HG03108 (cell line): ENCODE results near the gene GLE1.
"Not testable (repeated sequence)": the region's sequence is repeated elsewhere in the genome, so short reads cannot be mapped to it uniquely, and the experiment has no call there.

Experiments
- ATAC-seq: cut with Tn5 transposase; IDR thresholded peaks from one replicate; pipeline ENCODE4 v1.9.1; 2021; ENCODE audit warnings: moderate library complexity; ENCODE audit not compliant: unreplicated experiment

GLE1 gene

DNA sequence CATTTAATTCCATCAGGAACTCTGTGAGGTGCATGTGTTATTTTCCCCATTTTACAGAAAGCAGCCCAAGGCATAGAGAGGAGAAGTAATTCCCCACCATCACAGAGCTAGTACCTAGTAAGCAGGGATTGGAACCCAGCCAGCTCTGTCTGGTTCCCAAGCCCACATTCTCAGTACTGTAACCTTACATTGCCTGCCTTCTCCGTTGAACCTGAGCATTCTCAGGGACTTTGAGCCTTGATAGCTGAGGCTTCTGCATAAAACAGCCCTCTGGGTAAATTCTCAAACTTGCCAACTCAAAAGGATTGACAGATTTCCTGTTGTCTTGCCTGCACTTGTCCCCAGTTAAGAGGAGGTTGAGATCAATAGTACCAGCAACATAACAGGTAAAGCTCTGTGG lies 9.2 kb upstream of the GLE1 start:
- no peak for ATAC-seq

DNA sequence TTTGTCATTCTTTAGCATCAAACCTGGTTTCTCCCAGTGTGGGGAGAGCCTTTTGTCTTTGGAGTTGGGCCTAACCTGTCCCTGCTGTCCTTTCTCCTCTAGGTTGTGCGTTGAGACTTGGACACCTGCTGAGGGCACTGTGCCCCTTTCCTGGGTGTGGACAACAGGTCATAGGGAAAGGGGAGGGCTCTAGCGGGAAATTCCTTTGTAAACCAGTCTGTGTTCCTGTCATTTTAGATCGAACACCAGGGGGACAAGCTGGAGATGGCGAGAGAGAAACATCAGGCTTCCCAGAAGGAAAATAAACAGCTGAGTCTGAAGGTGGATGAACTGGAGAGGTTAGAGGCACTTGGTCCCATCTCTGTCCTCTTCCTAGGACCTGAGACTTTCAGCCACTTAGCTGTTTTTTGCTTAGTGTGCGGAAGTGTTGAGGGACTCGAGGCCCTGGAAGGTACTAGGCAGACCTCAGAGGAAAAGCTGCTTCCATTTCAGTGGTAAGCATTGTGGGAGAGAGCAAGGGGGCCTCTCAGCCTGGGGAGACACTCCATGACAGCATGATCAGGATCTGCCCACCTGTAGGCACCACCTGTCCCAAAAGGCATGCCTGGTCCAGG lies 8.6 kb upstream of the GLE1 start:
- no peak for ATAC-seq

DNA sequence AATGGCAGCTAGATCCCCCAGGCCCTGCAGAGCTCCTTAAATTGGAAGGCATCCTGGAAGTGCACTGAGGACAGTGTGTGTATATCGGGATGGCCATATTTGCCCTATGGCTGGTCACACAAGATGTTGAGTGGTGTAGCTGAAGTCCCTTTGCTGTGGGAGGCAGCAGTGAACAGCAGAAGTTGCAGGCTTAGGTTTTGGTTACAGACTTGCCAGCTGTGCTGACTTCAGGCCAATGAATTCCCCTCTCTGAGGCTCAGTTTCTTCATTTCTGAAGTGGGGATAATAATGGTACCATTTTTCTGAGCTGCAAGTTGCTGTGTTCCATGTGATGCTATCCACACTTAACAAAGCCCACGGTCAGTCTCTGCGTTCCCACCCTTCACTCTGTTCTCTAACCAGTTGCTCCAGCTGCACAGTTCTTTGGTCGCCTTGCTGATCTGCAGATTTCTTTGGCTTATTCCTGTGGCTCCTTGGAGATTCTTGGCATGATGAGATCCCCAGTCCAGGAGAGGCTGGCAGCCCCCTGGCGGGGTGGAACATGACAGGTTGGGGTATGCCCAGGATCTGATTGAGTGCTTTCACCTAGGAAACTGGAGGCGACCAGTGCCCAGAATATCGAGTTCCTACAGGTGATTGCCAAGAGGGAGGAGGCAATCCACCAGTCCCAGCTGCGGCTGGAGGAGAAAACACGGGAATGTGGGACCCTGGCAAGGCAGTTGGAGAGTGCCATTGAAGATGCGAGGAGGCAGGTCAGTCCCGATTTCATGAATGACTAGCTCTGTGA lies 6.5 kb upstream of the GLE1 start:
- ATAC-seq: no peak

DNA sequence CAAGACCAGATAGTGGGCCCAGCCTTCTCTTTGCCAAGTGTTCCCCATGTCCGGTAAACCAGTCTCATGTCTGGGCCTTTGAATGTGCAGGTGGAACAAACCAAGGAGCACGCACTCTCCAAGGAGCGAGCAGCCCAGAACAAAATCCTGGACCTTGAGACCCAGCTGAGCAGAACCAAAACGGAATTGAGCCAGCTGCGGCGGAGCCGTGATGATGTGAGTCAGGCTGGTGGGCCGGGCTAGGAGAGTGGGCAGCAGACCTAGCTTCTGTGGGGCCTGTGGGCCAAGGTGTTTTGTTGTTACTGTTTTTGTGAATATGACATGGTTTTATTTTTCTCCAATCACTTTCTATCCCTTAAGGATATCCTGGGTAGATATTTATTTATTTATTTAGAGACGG lies 5.6 kb upstream of the GLE1 start:
- ATAC-seq: no peak

DNA sequence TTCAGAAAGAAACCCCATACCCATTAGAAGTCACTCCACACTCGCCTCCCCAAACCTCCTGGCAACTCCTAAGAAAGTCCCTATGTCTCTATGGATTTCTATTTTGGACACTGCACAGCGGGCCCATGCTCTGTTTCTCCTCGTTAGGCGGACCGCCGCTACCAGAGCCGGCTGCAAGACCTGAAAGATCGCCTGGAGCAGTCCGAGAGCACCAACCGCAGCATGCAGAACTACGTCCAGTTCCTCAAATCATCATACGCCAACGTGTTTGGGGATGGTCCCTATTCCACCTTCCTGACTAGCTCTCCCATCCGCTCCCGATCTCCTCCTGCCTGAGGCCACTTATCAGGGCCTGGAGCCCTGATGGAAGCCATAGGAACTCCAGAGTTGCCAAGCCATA lies 4.6 kb upstream of the GLE1 start:
- no peak for ATAC-seq

DNA sequence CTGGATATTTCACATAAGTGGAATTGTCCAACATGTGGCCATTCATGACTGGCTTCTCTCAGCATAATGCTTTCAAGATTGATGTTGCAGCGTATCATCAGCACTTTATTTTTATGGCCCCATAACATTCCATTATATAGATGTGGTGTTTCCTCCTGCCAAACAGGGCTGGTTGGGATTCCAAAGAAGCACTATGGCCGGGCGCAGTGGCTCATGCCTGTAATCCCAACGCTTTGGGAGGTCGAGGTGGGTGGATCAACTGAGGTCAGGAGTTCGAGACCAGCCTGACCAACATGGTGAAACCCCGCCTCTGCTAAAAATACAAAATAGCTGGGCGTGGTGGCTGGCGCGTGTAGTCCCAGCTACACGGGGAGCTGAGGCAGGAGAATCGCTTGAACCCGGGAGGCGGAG lies 1.1 kb upstream of the GLE1 start:
- ATAC-seq: not testable (repeated sequence)

DNA sequence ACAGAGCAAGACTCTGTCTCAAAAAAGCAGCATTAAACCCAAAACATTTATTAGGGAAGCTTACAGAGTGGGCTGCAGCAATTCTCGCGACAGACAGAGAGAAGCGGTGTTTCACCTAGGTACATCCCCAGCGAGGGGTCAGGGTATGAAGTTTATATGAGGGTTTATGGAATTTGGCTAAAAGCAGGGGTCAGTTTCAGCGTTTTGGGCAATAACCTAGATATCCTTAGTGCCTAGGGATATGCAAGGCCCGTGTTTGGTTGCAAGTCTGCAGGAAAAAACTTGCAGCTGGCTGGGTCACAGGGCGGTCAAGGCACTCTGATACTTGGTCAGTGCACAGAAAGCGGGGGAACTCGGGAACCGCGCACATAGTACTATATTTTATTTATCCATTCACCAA lies 649 bp upstream of the GLE1 start:
- ATAC-seq: no peak

DNA sequence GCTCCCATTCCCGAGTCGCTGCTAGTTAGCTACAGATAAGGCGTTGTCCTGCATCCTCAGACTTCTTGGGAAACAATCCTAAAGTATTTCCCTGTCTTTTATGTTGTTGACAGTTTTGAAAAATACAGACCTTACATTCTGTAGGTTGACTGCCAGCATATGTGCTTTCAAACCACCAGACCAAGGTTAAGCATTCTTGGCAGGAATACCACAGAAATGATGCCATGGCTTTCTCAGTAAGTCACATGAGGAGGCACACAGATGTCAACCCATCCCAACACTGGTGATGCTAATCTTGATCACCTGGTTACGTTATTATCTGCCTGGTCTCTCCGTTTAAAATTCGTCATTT lies 871 bp downstream of the GLE1 start:
- no peak for ATAC-seq

DNA sequence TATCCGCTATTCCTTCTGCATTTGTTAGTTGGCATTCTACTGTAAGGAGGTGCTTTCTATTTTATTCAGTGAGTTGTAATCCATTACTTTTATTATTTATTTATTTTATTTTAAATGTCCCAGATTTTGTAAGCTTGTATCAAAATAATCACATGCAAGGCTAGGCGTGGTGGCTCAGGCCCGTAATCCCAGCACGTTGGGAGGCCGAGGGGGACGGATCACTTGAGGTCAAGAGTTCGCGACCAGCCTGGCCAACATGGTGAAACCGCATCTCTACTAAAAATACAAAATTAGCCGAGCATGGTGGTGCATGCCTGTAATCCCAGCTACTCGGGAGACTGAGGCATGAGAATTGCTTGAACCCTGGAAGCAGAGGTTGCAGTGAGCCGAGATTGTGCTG lies 1.4 kb downstream of the GLE1 start:
- ATAC-seq: not testable (repeated sequence)

DNA sequence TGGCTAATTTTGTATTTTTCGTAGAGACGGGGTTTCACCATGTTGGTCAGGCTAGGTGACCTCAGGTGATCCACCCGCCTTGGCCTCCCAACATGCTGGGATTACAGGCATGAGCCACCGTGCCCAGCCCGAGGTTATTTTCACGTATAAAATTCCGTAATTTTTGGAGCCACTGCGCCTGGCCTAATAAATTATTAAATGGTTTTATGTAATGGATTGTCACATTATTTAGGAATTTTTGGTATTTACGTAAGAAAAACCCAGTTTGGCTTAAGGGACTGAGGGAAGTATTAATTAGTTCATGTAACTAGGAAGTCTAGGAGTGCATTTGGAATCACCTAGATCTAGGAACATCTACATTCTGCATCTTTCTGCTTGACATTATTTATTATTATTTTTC lies 8.3 kb downstream of the GLE1 start:
- ATAC-seq: no peak

DNA sequence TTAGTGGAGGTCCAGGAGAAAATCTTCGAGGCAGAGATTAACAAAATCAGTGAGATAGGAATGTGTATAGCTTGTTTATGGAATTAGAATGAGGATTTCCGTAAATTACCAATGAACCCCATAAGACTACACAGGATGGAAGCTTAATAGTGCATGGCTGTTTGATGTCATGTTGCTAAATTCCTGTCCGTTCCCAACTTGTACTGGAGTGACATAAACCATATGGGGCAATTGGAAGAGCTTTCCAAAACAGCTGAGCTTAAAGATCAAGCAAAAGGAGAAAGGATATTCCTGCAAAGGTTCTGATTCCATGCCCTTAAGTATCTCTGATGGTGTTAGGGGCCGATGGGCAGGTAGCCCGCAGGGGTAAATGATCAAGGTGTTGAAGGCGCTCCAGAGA lies 17.4 kb downstream of the GLE1 start:
- ATAC-seq: no peak

DNA sequence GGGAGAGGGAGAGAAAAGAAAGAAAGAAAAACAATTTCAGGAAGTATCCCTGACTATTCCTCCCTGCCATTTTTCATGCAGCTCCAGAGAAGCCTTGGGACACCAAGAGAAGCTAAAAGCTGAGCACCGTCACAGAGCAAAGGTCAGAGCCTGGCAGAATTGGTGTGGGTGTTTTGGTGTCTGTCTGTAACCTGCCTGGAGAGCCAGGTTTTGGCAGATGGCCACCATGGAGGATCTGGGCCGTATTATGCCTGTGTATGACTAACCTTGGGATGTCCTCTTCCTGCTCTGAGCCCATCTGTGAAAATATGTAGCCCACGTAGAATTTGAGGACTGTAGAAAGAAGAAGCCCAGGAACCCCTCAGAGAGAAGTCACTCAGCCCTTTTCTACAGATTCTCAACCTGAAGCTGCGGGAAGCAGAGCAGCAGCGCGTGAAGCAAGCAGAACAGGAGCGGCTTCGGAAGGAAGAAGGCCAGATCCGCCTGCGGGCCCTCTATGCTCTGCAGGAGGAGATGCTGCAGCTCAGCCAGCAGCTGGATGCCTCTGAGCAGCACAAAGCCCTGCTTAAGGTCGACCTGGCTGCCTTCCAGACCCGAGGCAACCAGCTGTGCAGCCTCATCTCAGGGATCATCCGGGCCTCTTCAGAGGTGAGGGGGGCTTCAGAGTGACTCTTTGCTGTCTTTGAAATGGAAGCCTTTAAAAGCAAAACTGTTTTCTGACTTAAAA lies 18.8 kb downstream of the GLE1 start:
- no peak for ATAC-seq

DNA sequence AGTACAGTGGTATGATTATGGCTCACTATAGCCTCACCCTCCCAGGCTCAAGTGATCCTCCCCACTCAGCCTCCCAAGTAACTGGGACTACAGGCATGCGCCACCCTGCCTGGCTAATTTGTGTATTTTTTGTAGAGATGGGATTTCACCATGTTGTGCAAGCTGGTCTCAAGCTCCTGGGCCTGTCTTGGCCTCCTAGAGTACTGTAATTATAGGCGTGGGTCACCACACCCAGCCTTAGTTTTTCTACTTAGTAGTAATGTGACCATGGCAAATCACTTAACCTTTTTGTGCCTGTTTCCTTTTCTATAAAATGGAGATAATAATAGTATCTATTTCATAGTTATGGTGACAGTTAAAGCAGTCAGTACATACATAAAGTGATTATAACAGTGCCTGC lies 22.2 kb downstream of the GLE1 start:
- ATAC-seq: no peak

DNA sequence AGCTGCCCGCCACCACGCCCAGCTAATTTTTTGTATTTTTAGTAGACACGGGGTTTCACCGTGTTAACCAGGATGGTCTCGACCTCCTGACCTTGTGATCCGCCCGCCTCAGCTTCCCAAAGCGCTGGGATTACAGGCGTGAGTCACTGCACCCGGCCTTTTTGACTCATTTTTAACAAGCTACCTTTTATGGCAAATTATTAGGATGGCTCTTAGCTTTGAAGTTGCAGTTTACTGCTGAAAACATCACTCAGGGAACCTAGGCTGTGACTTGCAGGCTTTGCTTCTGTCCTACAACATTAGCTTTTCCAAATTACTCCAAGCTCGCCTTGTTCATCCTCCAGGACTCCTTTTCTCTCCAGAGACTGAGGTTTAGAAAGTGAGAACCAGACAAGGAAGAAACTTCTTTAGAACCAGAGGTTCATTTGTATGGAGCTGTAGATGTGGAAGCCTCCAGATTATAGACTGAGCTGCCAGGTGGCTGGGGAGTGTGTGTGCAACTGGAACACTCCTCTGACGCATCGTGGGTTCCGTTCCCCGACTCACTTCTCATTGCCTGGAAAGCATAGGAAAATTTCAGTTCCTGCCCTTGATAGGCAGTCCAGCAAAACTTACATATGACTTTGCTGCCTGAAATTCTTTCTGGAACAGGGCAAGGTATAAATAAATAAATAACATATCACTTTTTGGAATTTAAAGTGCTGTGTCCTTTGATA lies 24.1 kb downstream of the GLE1 start:
- ATAC-seq: no peak

DNA sequence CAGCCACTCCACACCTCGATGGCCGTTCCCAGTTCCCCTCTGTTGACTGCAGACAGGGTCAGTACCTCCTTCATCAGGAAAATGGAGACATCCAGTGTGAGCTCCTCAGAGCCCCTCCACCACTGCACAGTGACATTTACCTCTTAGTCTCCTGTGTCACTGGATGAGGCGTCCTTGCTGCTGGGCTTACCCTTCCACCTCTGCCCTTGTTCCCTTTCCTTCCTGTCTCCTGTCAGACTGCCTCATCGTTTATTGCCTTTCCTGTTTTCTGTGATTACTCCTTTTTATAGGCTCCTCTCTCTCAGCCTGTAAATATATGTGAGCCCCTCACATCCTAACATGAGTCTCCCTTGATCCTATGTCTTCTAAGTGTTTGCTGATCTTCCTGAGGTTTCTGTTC lies 24.7 kb downstream of the GLE1 start:
- no peak for ATAC-seq

DNA sequence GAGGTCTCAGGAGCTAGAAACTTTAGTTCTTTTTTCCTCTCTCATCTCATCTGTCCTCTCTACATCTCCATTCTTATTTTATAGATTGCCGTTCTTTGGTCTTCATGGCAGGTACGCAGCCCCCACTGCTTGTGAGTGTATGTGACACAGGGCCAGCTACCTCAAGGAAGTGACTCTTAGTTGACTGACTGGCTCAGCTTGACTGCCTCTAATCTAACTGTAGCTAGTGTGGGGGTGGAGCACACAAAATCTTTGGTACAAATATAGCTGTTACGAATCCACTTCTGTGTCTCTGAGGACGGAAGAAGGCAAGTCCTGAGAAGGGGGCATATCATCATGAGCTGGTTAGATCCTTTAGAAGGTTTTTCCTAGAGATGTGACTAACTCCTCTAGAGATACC lies 28.1 kb downstream of the GLE1 start:
- no peak for ATAC-seq

DNA sequence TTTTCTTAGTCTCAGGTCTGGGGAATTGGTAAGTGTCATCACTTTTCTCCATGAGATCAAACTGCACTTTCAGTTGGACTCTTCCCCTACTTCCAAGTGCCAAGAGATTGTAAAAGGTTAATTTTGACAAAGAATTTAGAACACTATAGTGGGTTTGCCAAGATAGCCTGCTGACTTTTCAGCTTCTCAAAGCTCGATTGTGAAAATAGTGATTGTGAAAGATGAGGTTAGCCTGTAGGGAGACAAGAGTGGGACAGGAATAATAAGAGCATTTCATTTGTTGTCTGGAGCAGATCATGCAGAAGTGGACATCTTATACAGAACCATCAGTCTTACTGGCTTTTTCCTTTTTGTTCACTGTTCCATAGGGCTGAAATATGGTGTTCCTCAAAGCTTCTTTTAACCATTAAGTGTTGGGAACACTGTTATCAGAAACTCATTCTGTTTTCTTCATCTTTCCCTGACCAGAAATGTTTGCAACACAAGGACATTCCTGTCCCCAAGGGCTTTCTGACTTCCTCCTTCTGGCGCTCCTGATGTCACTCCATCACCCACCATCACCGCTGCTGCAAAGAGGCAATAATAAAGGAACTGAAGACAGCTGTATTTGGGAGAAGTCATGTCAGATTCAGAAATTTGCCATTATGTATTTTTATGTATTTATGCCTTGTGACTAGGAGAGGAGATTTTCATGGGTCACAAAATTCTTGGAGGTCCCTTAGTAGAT lies 36.3 kb downstream of the GLE1 start:
- no peak for ATAC-seq

DNA sequence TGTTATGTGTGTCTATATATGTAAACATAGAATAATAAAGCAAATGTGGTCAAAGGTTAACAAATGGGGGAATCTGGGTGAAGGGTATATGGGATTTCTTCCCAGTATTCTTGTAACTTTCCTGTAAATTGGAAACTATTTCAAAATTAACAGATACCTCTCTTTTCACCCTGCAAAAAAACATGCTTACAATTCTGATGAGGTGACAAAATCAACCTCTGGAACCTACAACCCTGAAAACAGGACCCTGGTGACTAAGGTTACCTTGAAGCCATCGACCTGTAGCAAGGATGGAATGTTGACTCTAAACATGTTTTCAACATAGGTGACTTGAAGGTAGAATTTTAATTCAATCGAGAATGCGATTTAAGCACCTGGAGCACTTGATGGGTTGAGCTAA lies 42.0 kb downstream of the GLE1 start:
- no peak for ATAC-seq

DNA sequence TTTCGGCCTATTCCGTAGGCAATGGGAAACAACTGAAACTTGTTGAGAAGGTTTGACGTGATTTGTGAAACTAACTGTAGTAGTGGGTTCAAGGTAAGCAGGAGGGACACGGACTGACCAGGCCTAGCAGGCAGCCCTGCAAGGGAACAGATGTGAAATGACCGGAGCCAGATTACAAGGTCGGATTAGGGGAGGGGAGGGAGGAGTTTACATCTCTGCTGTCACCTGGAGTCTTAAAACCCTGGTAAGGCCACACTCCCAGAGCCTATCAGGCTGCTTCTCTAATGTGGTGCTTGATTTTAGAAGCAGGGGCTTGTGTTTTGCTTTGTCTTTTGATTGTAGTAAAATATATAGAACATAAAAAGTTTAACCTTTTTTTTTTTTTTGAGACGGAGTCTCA lies 44.4 kb downstream of the GLE1 start:
- no peak for ATAC-seq

DNA sequence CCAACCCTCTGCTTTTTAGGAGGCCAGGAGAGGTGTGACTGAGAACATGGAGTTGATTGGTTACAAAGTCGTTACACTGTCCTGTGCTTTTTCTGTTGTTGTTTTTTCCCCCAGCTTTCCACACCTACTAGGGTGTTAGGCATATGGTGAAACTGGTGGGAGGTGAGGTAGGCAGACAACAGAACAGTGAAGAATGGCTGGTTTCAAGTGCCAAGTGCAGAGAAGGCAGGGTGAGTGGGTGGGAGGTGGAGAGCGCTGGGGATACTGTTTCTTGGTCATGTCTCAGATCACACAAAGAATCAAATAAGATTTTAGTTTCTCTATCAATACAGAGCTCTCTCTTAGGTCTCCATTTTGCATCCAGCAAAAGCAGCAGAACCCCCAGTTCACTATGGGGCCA lies 45.7 kb downstream of the GLE1 start:
- ATAC-seq: no peak
